Hepatocyte (in vitro differentiated cells): Measurements from ENCODE around the gene GNB1L. TPM values are rescaled to one million over a fixed set of nuclear protein-coding genes. Genes with fewer than 3 reads are reported as not detected.

Experiments
- DNase-seq: peaks from one replicate; pipeline ENCODE4 v3.0.0-alpha.2; 2016; ENCODE audit warnings: low spot score
- H2AFZ ChIP-seq: fragments of 200-600 bp; sonication (generic); 2 replicates; pipeline ENCODE4 v1.6.0; 2016; ENCODE audit warnings: antibody characterized with exemption, mild to moderate bottlenecking
- H3K27ac ChIP-seq: fragments of 200-600 bp; sonication (generic); 2 replicates; pipeline ENCODE4 v1.5.1; 2016; ENCODE audit warnings: mild to moderate bottlenecking
- H3K27me3 ChIP-seq: fragments of 200-600 bp; sonication (generic); 2 replicates; pipeline ENCODE4 v1.6.1; 2016
- H3K36me3 ChIP-seq: fragments of 200-600 bp; sonication (generic); replicated peaks from 2 replicates; pipeline ENCODE4 v1.5.1; 2016; ENCODE audit warnings: low read depth; ENCODE audit not compliant: insufficient read depth
- H3K4me1 ChIP-seq: fragments of 200-600 bp; sonication (generic); 2 replicates; pipeline ENCODE4 v1.5.1; 2016; ENCODE audit warnings: mild to moderate bottlenecking, moderate library complexity; ENCODE audit not compliant: insufficient read depth
- H3K4me2 ChIP-seq: fragments of 200-600 bp; sonication (generic); 2 replicates; pipeline ENCODE4 v1.6.0; 2016
- H3K4me3 ChIP-seq: fragments of 200-600 bp; sonication (generic); 2 replicates; pipeline ENCODE4 v1.5.1; 2016; ENCODE audit warnings: mild to moderate bottlenecking
- H3K79me2 ChIP-seq: fragments of 200-600 bp; sonication (generic); 2 replicates; pipeline ENCODE4 v1.6.0; 2017; ENCODE audit warnings: mild to moderate bottlenecking
- H3K9me2 ChIP-seq: fragments of 200-600 bp; sonication (generic); replicated peaks from 2 replicates; pipeline ENCODE4 v1.6.0; 2017; ENCODE audit warnings: mild to moderate bottlenecking; ENCODE audit not compliant: insufficient read depth
- H3K9me3 ChIP-seq: fragments of 200-600 bp; sonication (generic); 2 replicates; pipeline ENCODE4 v1.5.1; 2016; ENCODE audit warnings: low read depth, mild to moderate bottlenecking
- H4K20me1 ChIP-seq: fragments of 200-600 bp; sonication (generic); 2 replicates; pipeline ENCODE4 v1.6.0; 2016; ENCODE audit warnings: mild to moderate bottlenecking; ENCODE audit not compliant: insufficient read depth, poor library complexity, severe bottlenecking
- EZH2 ChIP-seq: fragments of 200-600 bp; sonication (generic); IDR thresholded peaks from 2 replicates; pipeline ENCODE4 v1.6.1; 2016; ENCODE audit warnings: antibody characterized with exemption, mild to moderate bottlenecking, borderline replicate concordance
- EZH2phosphoT487 ChIP-seq: fragments of 200-600 bp; sonication (generic); IDR thresholded peaks from one replicate; pipeline ENCODE4 v1.6.1; 2018; ENCODE audit warnings: antibody characterized with exemption, mild to moderate bottlenecking, low read depth, moderate library complexity; ENCODE audit not compliant: unreplicated experiment, severe bottlenecking
- WGBS: methylation state at CpG from one replicate; pipeline ENCODE4 v1.1.6; 2016; ENCODE audit warnings: low lambda C conversion rate; ENCODE audit errors: missing lambda C conversion rate; 5-methylcytosine and 5-hydroxymethylcytosine counted together
- polyA plus RNA-seq: library from polyadenylated mRNA; unstranded; fragments of >200 nt; fragmentation: Nextera tagmentation; extraction: Ambion mirVana; gene quantifications from 2 replicates; pipeline ENCODE4 v1.2.1, GENCODE V29; 2016
- total RNA-seq: library from RNA; depleted of rRNA; stranded (reverse); fragments of >200 nt; gene quantifications from 2 replicates; pipeline ENCODE4 v1.2.3, GENCODE V29; 2014
- TF ChIP-seq, protein P1 (sequence below): fragments of 200-600 bp; sonication (generic); IDR thresholded peaks from 2 replicates; pipeline ENCODE4 v1.5.1; 2016; ENCODE audit warnings: antibody characterized with exemption, mild to moderate bottlenecking; ENCODE audit not compliant: poor library complexity

Gene GNB1L
- total and polyA plus RNA-seq, 2 experiments from 2014 or later, result 4.1 to 8.5 TPM

DNA sequence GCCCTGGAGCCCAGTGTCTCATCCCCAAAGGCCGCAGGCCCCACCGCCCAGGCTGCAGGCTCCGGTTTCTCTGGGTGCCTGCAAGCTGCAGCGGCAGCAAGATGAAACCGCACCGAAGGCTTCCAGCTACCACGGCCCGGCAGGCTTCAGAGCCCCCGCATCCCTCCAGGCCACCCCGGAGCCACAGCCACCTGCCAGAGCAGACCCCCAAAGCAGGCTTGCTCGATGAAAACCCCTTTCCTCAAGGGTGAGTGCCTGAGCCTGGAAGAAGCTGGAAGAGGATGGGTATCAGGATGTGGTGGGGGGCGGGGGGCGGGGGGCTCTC, 24.5 kb upstream of the GNB1L start:
- H3K79me2 ChIP-seq, result no peaks in the 10 kb centered on the region
- no peak for DNase-seq
- no peaks in the 10 kb centered on the region for H3K9me2 ChIP-seq
- H3K4me2 ChIP-seq, result no peak overlapping the region
- H2AFZ ChIP-seq, result no peak overlapping the region
- no peaks in the 10 kb centered on the region for H3K27me3 ChIP-seq
- peaks cover 18% of the 10 kb centered on the region for H3K4me1 ChIP-seq
- no peak overlapping the region for H3K27ac ChIP-seq
- TF ChIP-seq, protein P1, sequence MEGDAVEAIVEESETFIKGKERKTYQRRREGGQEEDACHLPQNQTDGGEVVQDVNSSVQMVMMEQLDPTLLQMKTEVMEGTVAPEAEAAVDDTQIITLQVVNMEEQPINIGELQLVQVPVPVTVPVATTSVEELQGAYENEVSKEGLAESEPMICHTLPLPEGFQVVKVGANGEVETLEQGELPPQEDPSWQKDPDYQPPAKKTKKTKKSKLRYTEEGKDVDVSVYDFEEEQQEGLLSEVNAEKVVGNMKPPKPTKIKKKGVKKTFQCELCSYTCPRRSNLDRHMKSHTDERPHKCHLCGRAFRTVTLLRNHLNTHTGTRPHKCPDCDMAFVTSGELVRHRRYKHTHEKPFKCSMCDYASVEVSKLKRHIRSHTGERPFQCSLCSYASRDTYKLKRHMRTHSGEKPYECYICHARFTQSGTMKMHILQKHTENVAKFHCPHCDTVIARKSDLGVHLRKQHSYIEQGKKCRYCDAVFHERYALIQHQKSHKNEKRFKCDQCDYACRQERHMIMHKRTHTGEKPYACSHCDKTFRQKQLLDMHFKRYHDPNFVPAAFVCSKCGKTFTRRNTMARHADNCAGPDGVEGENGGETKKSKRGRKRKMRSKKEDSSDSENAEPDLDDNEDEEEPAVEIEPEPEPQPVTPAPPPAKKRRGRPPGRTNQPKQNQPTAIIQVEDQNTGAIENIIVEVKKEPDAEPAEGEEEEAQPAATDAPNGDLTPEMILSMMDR, result no peak
- TF ChIP-seq EZH2 (no peak), EZH2phosphoT487 (no peak)
- 95% methylated on average over 13 of the region's 13 CpGs for WGBS
- no peaks in the 10 kb centered on the region for H3K36me3 ChIP-seq
- H4K20me1 ChIP-seq, result no peaks in the 10 kb centered on the region
- no peak overlapping the region for H3K4me3 ChIP-seq
- H3K9me3 ChIP-seq, result no peaks in the 10 kb centered on the region

DNA sequence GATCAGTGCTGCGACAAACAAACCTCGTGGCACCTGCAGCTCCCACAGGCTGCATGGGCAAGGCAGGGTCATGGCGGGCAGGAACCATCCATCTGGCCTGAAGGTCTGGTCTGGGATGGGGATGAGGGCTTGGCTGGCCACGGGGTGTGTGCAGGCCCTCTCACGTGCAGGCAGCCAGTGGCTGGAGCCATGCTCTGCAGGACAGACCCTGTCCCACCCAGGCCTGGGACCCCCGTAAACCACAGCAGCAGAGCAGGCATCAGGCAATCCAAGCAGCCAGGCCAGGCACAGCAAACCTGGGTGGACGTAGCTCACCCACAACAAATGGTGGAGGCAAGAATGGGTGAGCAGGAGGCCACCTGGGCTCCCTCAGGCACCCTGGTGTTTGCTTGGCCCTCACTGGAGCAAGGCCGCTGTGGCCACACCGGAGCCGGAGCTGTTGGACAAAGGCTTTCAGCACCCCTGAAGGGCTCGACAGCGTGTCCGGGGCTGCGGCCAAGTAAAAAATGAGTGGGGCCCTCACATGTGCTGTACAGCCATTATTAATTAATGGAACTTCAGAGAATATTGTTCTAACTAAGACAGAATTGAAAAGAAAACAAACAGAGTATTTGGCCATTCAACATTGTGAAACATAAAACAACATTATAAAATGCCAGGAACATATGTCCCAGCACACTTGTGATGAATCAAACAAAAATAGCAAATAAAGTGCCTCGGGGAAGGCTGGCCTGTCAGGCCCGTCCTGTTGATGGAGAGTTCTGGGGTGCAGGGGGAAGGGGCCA, 24.0 kb upstream of the GNB1L start:
- TF ChIP-seq, protein P1, result no peak
- TF ChIP-seq EZH2 (no peak), EZH2phosphoT487 (no peak)
- H3K9me3 ChIP-seq, result no peaks in the 10 kb centered on the region
- no peaks in the 10 kb centered on the region for H4K20me1 ChIP-seq
- H3K4me1 ChIP-seq, result peaks cover 18% of the 10 kb centered on the region
- no peak for DNase-seq
- WGBS, result 78% methylated on average over 16 of the region's 16 CpGs
- H3K79me2 ChIP-seq, result no peaks in the 10 kb centered on the region
- H3K4me3 ChIP-seq, result no peak overlapping the region
- no peak overlapping the region for H3K4me2 ChIP-seq
- no peak overlapping the region for H2AFZ ChIP-seq
- H3K36me3 ChIP-seq, result no peaks in the 10 kb centered on the region
- no peaks in the 10 kb centered on the region for H3K9me2 ChIP-seq
- no peaks in the 10 kb centered on the region for H3K27me3 ChIP-seq
- no peak overlapping the region for H3K27ac ChIP-seq

DNA sequence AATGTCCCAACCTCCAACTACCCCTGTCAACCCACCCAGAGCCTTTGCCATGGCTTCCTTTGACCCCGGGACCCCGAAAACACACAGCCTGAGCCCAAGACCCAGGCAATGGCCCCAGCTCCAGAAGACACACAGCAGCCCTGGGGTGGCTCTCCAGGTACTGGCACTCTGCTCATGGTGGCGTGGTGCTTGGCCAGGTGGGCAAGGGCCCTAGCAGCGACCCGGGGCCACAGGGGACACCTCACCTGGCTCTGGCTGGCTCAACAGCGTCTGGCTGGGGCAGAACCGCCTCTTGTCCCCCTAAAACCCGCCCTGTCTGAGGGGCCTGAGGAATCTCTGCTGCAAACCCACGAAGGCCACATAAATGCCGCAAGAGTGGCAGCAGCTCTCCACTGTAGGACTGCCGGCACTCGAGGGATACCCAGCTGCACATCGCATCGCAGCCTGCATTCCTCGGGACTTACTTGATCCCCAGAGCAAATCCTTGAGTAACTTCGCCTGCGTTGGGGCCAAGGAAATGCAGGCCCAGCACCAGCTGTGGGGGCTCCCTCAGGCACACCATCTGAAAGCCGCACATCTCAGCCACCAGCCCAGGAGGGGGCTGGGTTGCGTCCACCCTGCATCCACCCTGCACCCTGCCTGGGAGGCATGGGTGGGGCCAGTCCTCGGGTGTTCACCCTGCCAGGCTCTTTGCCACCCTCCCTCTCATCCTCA, 23.1 kb upstream of the GNB1L start:
- Histone ChIP-seq H3K36me3 (no peaks in the 10 kb centered on the region), H3K27me3 (no peaks in the 10 kb centered on the region)
- 79% methylated on average over 20 of the region's 20 CpGs for WGBS

More for the DNA sequence above, 23.1 kb upstream of the GNB1L start:
- DNase-seq, result no peak
- Histone ChIP-seq H4K20me1 (no peaks in the 10 kb centered on the region), H3K4me1 (peaks cover 18% of the 10 kb centered on the region), H3K4me2 (no peak overlapping the region), H3K4me3 (no peak overlapping the region), H3K9me2 (no peaks in the 10 kb centered on the region), H3K79me2 (no peaks in the 10 kb centered on the region), H2AFZ (no peak overlapping the region), H3K27ac (no peak overlapping the region), H3K9me3 (no peaks in the 10 kb centered on the region)
- TF ChIP-seq EZH2phosphoT487, result no peak
- no peak for TF ChIP-seq EZH2
- TF ChIP-seq, protein P1, result no peak
